HL-60/S4 treated with retinoic acid at 250 ng/mL for 4 days and 3 days (cell line): ENCODE results near the gene RPL31.

Source experiments
- in situ Hi-C: fragments of 300-500 bp; cut with MboI; formaldehyde crosslinking; loops from 2 replicates; pipeline ENCODE4 v1.7.0; 2022; ENCODE audit warnings: low sequenced_read_pairs

Gene RPL31

GRCh38 chr2:101052147-101052546, 50.1 kb downstream of the RPL31 start:
- in situ Hi-C loops: no loop called here

GRCh38 chr2:101053117-101053516, 51.0 kb downstream of the RPL31 start:
- in situ Hi-C loops: no loop called here
